HepG2 (cell line): ENCODE measurements around the gene BICRA. TPM values are rescaled to one million over a fixed set of nuclear protein-coding genes. Genes with fewer than 3 reads are reported as not detected.
A peak's percentile ranks its signal among the peaks of the same experiment; 100 is the strongest.

ENCODE experiments used
- ADNP ChIP-seq: sonication (generic); formaldehyde crosslinking; IDR thresholded peaks from 2 replicates; pipeline ENCODE4 v1.4.0; 2020; ENCODE audit warnings: missing genetic modification reagents
- CBFB ChIP-seq: sonication (generic); formaldehyde crosslinking; IDR thresholded peaks from 2 replicates; pipeline ENCODE4 v1.4.0; 2020; ENCODE audit warnings: missing genetic modification reagents
- GATAD1 ChIP-seq: IDR thresholded peaks from 2 replicates; pipeline ENCODE4 v1.6.1; 2016; ENCODE audit warnings: missing genetic modification reagents, missing compliant biosample characterization
- HNRNPL ChIP-seq: fragments of 200-400 bp; formaldehyde crosslinking; IDR thresholded peaks from 2 replicates; pipeline ENCODE4 v1.6.1; 2017; ENCODE audit warnings: mild to moderate bottlenecking, low read depth, low read length
- MLXIP ChIP-seq: sonication (generic); formaldehyde crosslinking; IDR thresholded peaks from 2 replicates; pipeline ENCODE4 v1.9.0; 2021; ENCODE audit warnings: missing genetic modification reagents, borderline replicate concordance
- PHF8 ChIP-seq: sonication (generic); formaldehyde crosslinking; IDR thresholded peaks from 2 replicates; pipeline ENCODE4 v1.5.0; 2020; ENCODE audit warnings: missing genetic modification reagents
- RXRA ChIP-seq: sonication (generic); formaldehyde crosslinking; IDR thresholded peaks from 2 replicates; pipeline ENCODE4 v1.5.1; 2020; ENCODE audit warnings: missing genetic modification reagents
- SNAPC4 ChIP-seq: sonication (generic); formaldehyde crosslinking; IDR thresholded peaks from 2 replicates; pipeline ENCODE4 v1.4.0; 2020; ENCODE audit warnings: mild to moderate bottlenecking, missing genetic modification reagents
- SOX5 ChIP-seq: IDR thresholded peaks from 2 replicates; pipeline ENCODE4 v1.6.1; 2016; ENCODE audit warnings: borderline replicate concordance
- TCF12 ChIP-seq, 2 experiments: fragments of 450-650 bp in 1 of 2; sonication (generic) in 1 of 2; formaldehyde crosslinking in 1 of 2; IDR thresholded peaks; 2 replicates each; pipeline versions ENCODE4 v1.6.1 to v1.8.0; 2017 to 2022; ENCODE audit warnings: antibody characterized with exemption in 1 of 2, mild to moderate bottlenecking in 1 of 2, missing genetic modification reagents in 1 of 2, moderate library complexity in 1 of 2
- THRA ChIP-seq: sonication (generic); formaldehyde crosslinking; IDR thresholded peaks from 2 replicates; pipeline ENCODE4 v1.4.0; 2020; ENCODE audit warnings: missing genetic modification reagents, borderline replicate concordance
- ZBTB21 ChIP-seq: sonication (generic); formaldehyde crosslinking; IDR thresholded peaks from 2 replicates; pipeline ENCODE4 v1.4.0; 2020; ENCODE audit warnings: missing genetic modification reagents
- ZBTB33 ChIP-seq: sonication (generic); formaldehyde crosslinking; IDR thresholded peaks from 2 replicates; pipeline ENCODE4 v1.4.0; 2020; ENCODE audit warnings: missing genetic modification reagents
- ZMAT3 ChIP-seq: sonication (generic); formaldehyde crosslinking; conservative IDR thresholded peaks from 2 replicates; pipeline ENCODE4 v1.7.0; 2021; ENCODE audit warnings: missing genetic modification reagents
- ZNF607 ChIP-seq: sonication (generic); formaldehyde crosslinking; IDR thresholded peaks from 2 replicates; pipeline ENCODE4 v1.5.1; 2020; ENCODE audit warnings: missing genetic modification reagents, mild to moderate bottlenecking, borderline replicate concordance
- ZNF644 ChIP-seq: IDR thresholded peaks from 2 replicates; pipeline ENCODE4 v1.6.1; 2016; ENCODE audit warnings: low read depth
- ZNF7 ChIP-seq: IDR thresholded peaks from 2 replicates; pipeline ENCODE4 v1.6.1; 2016; ENCODE audit warnings: missing biosample characterization, missing genetic modification reagents
- polyA plus RNA-seq, 8 experiments: library from polyadenylated mRNA; depleted of rRNA in 3 of 8; stranded (reverse) in 7 of 8; unstranded in 1 of 8; fragments of >200 nt; fragmentation: Illumina TruSeq in 4 of 8; extraction: Trizol in 4 of 8; gene quantifications; 2 replicates each; pipeline versions ENCODE4 v1.2.1 to v1.2.3, GENCODE V29; 2011 to 2016; ENCODE audit warnings: low read depth in 4 of 8, missing spikeins in 1 of 8, mixed read lengths in 1 of 8; ENCODE audit not compliant: insufficient read depth in 1 of 8
- total RNA-seq, 5 experiments: library from RNA; depleted of rRNA; stranded (reverse); fragments of >200 nt; fragmentation: Illumina TruSeq; extraction: Trizol; gene quantifications; 2 replicates each; pipeline ENCODE4 v1.2.3, GENCODE V29; 2016; ENCODE audit warnings: low read depth in 1 of 5

The BICRA gene
- total and polyA plus RNA-seq, 2 of the 13 experiments (the other 11 are each of a cell fraction or from before 2014, with no cell fraction given) = 0.55 to 0.71 TPM

GRCh38 chr19:47660435-47660832 is 51.5 kb downstream of the BICRA start (continued):
- TF ChIP-seq SNAPC4 (CRISPR knock-in tag) (no peak), ZBTB21 (CRISPR knock-in tag) (peak; percentile 94), ZNF7 (no peak), RXRA (peak; percentile 92), SOX5 (CRISPR knock-in tag) (0 out of 2 replicates have a peak, but pooled peaks have one; percentile 20), THRA (CRISPR knock-in tag) (peak; percentile 98), CBFB (CRISPR knock-in tag) (no peak), HNRNPL (no peak), GATAD1 (no peak), ZMAT3 (CRISPR knock-in tag) (no peak), PHF8 (CRISPR knock-in tag) (no peak), ZBTB33 (CRISPR knock-in tag) (no peak), ZNF644 (CRISPR knock-in tag) (no peak), ADNP (CRISPR knock-in tag) (no peak), MLXIP (CRISPR knock-in tag) (no peak), ZNF607 (no peak), TCF12 (IDR thresholded peaks at IDR 0.05) (no peak), TCF12 (CRISPR knock-in tag; IDR thresholded peaks at IDR 0.05) (no peak)
